ENCODE data around the gene WWOX.

Gene WWOX

GRCh38 chr16:78106686-78107085, 7.2 kb downstream of the WWOX start:
- Histone ChIP-seq H3K36me3 (ENCODE audit: control insufficient read depth, insufficient read depth, low read length, severe bottlenecking) (no peaks in the 10 kb centered on the region), H3K9me3 (ENCODE audit: control insufficient read depth, low read length) (no peaks in the 10 kb centered on the region), H3K4me3 (ENCODE audit: low read length) (no peak overlapping the region), H3K9ac (ENCODE audit: low read length) (no peak overlapping the region), H3K4me1 (ENCODE audit: control insufficient read depth, insufficient read depth, low read length) (no peaks in the 10 kb centered on the region), H3K27me3 (replicated peaks; ENCODE audit: control insufficient read depth, insufficient read depth, low read length) (no peaks in the 10 kb centered on the region)
- DNase-seq (ENCODE audit: low read depth) = no peak

- H3K27me3 ChIP-seq (replicated peaks; ENCODE audit: control insufficient read depth, insufficient read depth, low read length) = no peaks in the 10 kb centered on the region
- H3K9ac ChIP-seq (ENCODE audit: low read length) = no peak overlapping the region
- no peak overlapping the region for H3K4me3 ChIP-seq (ENCODE audit: low read length)
- H3K36me3 ChIP-seq (ENCODE audit: control insufficient read depth, insufficient read depth, low read length, severe bottlenecking) = no peaks in the 10 kb centered on the region
- H3K4me1 ChIP-seq (ENCODE audit: control insufficient read depth, insufficient read depth, low read length) = peaks cover 2% of the 10 kb centered on the region
- H3K9me3 ChIP-seq (ENCODE audit: control insufficient read depth, low read length) = no peaks in the 10 kb centered on the region
- no peak for DNase-seq (ENCODE audit: low read depth)
Observed at GRCh38 chr16:78108451-78108850, 9.0 kb downstream of the WWOX start.

GRCh38 chr16:78113258-78113657, 13.8 kb downstream of the WWOX start:
- H3K36me3 ChIP-seq (ENCODE audit: control insufficient read depth, insufficient read depth, low read length, severe bottlenecking) = no peaks in the 10 kb centered on the region

GRCh38 chr16:78115659-78116058, 16.2 kb downstream of the WWOX start:
- no peak for DNase-seq (ENCODE audit: low read depth)
- Histone ChIP-seq H3K4me3 (ENCODE audit: low read length) (no peak overlapping the region), H3K9ac (ENCODE audit: low read length) (no peak overlapping the region), H3K9me3 (ENCODE audit: control insufficient read depth, low read length) (no peaks in the 10 kb centered on the region), H3K27me3 (replicated peaks; ENCODE audit: control insufficient read depth, insufficient read depth, low read length) (no peaks in the 10 kb centered on the region), H3K4me1 (ENCODE audit: control insufficient read depth, insufficient read depth, low read length) (peaks cover 6% of the 10 kb centered on the region), H3K36me3 (ENCODE audit: control insufficient read depth, insufficient read depth, low read length, severe bottlenecking) (peaks cover 5% of the 10 kb centered on the region)

More at GRCh38 chr16:78113258-78113657, 13.8 kb downstream of the WWOX start:
- Histone ChIP-seq H3K9me3 (ENCODE audit: control insufficient read depth, low read length) (no peaks in the 10 kb centered on the region), H3K4me1 (ENCODE audit: control insufficient read depth, insufficient read depth, low read length) (peaks cover 6% of the 10 kb centered on the region), H3K9ac (ENCODE audit: low read length) (no peak overlapping the region), H3K27me3 (replicated peaks; ENCODE audit: control insufficient read depth, insufficient read depth, low read length) (no peaks in the 10 kb centered on the region), H3K4me3 (ENCODE audit: low read length) (no peak overlapping the region)
- no peak for DNase-seq (ENCODE audit: low read depth)

GRCh38 chr16:78116946-78117345, 17.5 kb downstream of the WWOX start:
- DNase-seq (ENCODE audit: low read depth) = no peak
- no peaks in the 10 kb centered on the region for H3K9me3 ChIP-seq (ENCODE audit: control insufficient read depth, low read length)
- peaks cover 5% of the 10 kb centered on the region for H3K36me3 ChIP-seq (ENCODE audit: control insufficient read depth, insufficient read depth, low read length, severe bottlenecking)
- no peaks in the 10 kb centered on the region for H3K27me3 ChIP-seq (replicated peaks; ENCODE audit: control insufficient read depth, insufficient read depth, low read length)
- no peak overlapping the region for H3K9ac ChIP-seq (ENCODE audit: low read length)
- H3K4me3 ChIP-seq (ENCODE audit: low read length) = no peak overlapping the region
- H3K4me1 ChIP-seq (ENCODE audit: control insufficient read depth, insufficient read depth, low read length) = peaks cover 6% of the 10 kb centered on the region

- Histone ChIP-seq H3K9ac (ENCODE audit: low read length) (no peak overlapping the region), H3K4me3 (ENCODE audit: low read length) (no peak overlapping the region), H3K4me1 (ENCODE audit: control insufficient read depth, insufficient read depth, low read length) (peaks cover 4% of the 10 kb centered on the region), H3K9me3 (ENCODE audit: control insufficient read depth, low read length) (no peaks in the 10 kb centered on the region), H3K36me3 (ENCODE audit: control insufficient read depth, insufficient read depth, low read length, severe bottlenecking) (peaks cover 5% of the 10 kb centered on the region), H3K27me3 (replicated peaks; ENCODE audit: control insufficient read depth, insufficient read depth, low read length) (no peaks in the 10 kb centered on the region)
- no peak for DNase-seq (ENCODE audit: low read depth)
Observed at GRCh38 chr16:78117391-78117790, 17.9 kb downstream of the WWOX start.

- peaks cover 8% of the 10 kb centered on the region for H3K4me1 ChIP-seq (ENCODE audit: control insufficient read depth, insufficient read depth, low read length)
- no peaks in the 10 kb centered on the region for H3K9me3 ChIP-seq (ENCODE audit: control insufficient read depth, low read length)
- H3K27me3 ChIP-seq (replicated peaks; ENCODE audit: control insufficient read depth, insufficient read depth, low read length) = no peaks in the 10 kb centered on the region
- H3K4me3 ChIP-seq (ENCODE audit: low read length) = no peak overlapping the region
- no peak for DNase-seq (ENCODE audit: low read depth)
- no peak overlapping the region for H3K9ac ChIP-seq (ENCODE audit: low read length)
- H3K36me3 ChIP-seq (ENCODE audit: control insufficient read depth, insufficient read depth, low read length, severe bottlenecking) = peaks cover 5% of the 10 kb centered on the region
Observed at GRCh38 chr16:78118469-78119025, 19.1 kb downstream of the WWOX start.

GRCh38 chr16:78122774-78123315, 23.4 kb downstream of the WWOX start:
- Histone ChIP-seq H3K4me1 (ENCODE audit: control insufficient read depth, insufficient read depth, low read length) (peaks cover 19% of the 10 kb centered on the region), H3K4me3 (ENCODE audit: low read length) (peak overlapping the region; percentile 25), H3K36me3 (ENCODE audit: control insufficient read depth, insufficient read depth, low read length, severe bottlenecking) (peaks cover 5% of the 10 kb centered on the region), H3K9me3 (ENCODE audit: control insufficient read depth, low read length) (no peaks in the 10 kb centered on the region), H3K9ac (ENCODE audit: low read length) (peak overlapping the region; percentile 47), H3K27me3 (replicated peaks; ENCODE audit: control insufficient read depth, insufficient read depth, low read length) (no peaks in the 10 kb centered on the region)
- peak; percentile 88 for DNase-seq (ENCODE audit: low read depth)

- H3K4me3 ChIP-seq (ENCODE audit: low read length) = no peak overlapping the region
- peaks cover 31% of the 10 kb centered on the region for H3K4me1 ChIP-seq (ENCODE audit: control insufficient read depth, insufficient read depth, low read length)
- no peak overlapping the region for H3K9ac ChIP-seq (ENCODE audit: low read length)
- H3K36me3 ChIP-seq (ENCODE audit: control insufficient read depth, insufficient read depth, low read length, severe bottlenecking) = no peaks in the 10 kb centered on the region
- no peaks in the 10 kb centered on the region for H3K9me3 ChIP-seq (ENCODE audit: control insufficient read depth, low read length)
- H3K27me3 ChIP-seq (replicated peaks; ENCODE audit: control insufficient read depth, insufficient read depth, low read length) = no peaks in the 10 kb centered on the region
- no peak for DNase-seq (ENCODE audit: low read depth)
Observed at GRCh38 chr16:78125112-78125844, 25.8 kb downstream of the WWOX start.

- Histone ChIP-seq H3K27me3 (replicated peaks; ENCODE audit: control insufficient read depth, insufficient read depth, low read length) (no peaks in the 10 kb centered on the region), H3K36me3 (ENCODE audit: control insufficient read depth, insufficient read depth, low read length, severe bottlenecking) (no peaks in the 10 kb centered on the region), H3K9me3 (ENCODE audit: control insufficient read depth, low read length) (no peaks in the 10 kb centered on the region), H3K4me3 (ENCODE audit: low read length) (peak overlapping the region; percentile 51), H3K4me1 (ENCODE audit: control insufficient read depth, insufficient read depth, low read length) (peaks cover 31% of the 10 kb centered on the region), H3K9ac (ENCODE audit: low read length) (no peak overlapping the region)
- DNase-seq (ENCODE audit: low read depth) = no peak
Observed at GRCh38 chr16:78126662-78127061, 27.2 kb downstream of the WWOX start.

- Histone ChIP-seq H3K4me1 (ENCODE audit: control insufficient read depth, insufficient read depth, low read length) (peaks cover 31% of the 10 kb centered on the region), H3K36me3 (ENCODE audit: control insufficient read depth, insufficient read depth, low read length, severe bottlenecking) (no peaks in the 10 kb centered on the region), H3K9ac (ENCODE audit: low read length) (peak overlapping the region; percentile 30), H3K27me3 (replicated peaks; ENCODE audit: control insufficient read depth, insufficient read depth, low read length) (no peaks in the 10 kb centered on the region), H3K4me3 (ENCODE audit: low read length) (peak overlapping the region; percentile 51), H3K9me3 (ENCODE audit: control insufficient read depth, low read length) (no peaks in the 10 kb centered on the region)
- peak; percentile 73 for DNase-seq (ENCODE audit: low read depth)
Observed at GRCh38 chr16:78127130-78127529, 27.7 kb downstream of the WWOX start.
